Measurements from ENCODE around the gene PIGB. TPM values are rescaled to one million over a fixed set of nuclear protein-coding genes. Genes with fewer than 3 reads are reported as not detected.

PIGB gene
- total and polyA plus RNA-seq, 8 donors = 0.58 to 21.2 (median 7.7) TPM

GRCh38 chr15:55358471-55358870 is 39.4 kb downstream of the PIGB start:
- no peak for DNase-seq
- no peaks in the 10 kb centered on the region for H3K4me1 ChIP-seq
- no peaks in the 10 kb centered on the region for H3K9me3 ChIP-seq
- H3K27me3 ChIP-seq = no peaks in the 10 kb centered on the region
- no peak overlapping the region for H3K4me3 ChIP-seq
- TF ChIP-seq POLR2A (IDR thresholded peaks at IDR 0.05) = no peak
- no peak for TF ChIP-seq EP300 (IDR thresholded peaks at IDR 0.05)
- no peak for TF ChIP-seq POLR2AphosphoS5 (IDR thresholded peaks at IDR 0.05)
- TF ChIP-seq CTCF (IDR thresholded peaks at IDR 0.05) = no peak
- H3K36me3 ChIP-seq = peaks cover 11 to 95% (median 78%) of the 10 kb centered on the region in 4 donors
- no peak overlapping the region for H3K27ac ChIP-seq
- intact Hi-C loops (cut with DNase I; ENCODE audit: low total_unique reads) = no loop called here

DNA sequence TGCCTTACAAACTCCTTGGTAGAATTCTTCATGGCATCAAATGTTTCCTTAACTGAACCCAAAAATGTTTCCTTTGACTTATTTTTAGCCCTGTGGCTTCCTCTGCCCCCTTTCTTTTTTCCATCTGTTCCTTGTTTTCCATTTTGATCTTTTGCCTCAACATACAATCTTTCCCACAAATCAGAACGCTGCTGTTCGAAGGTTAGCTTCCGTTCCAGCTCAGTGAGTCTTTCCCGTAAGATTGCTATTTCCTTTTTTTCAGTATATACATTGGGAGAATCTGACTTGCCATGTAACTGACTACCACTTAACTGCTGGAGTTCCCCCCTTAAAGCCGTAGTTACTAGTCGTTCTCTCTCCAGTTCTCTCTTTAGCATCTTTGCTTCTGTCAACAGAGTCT is 41.2 kb downstream of the PIGB start:
- intact Hi-C loops (cut with DNase I; ENCODE audit: low total_unique reads) = no loop called here

GRCh38 chr15:55361048-55361447 is 42.0 kb downstream of the PIGB start:
- Histone ChIP-seq H3K36me3 (peaks cover 8 to 89% (median 76%) of the 10 kb centered on the region in 4 donors), H3K27me3 (no peaks in the 10 kb centered on the region), H3K4me1 (peaks cover 0 to 2% (median 0%) of the 10 kb centered on the region in 4 donors), H3K9me3 (no peaks in the 10 kb centered on the region), H3K4me3 (no peak overlapping the region), H3K27ac (no peak overlapping the region)
- 85 to 94% (median 91%) methylated on average over 10 of the region's 10 CpGs for WGBS, 5 donors
- intact Hi-C loops (cut with DNase I; ENCODE audit: low total_unique reads) = no loop called here
- TF ChIP-seq CTCF (IDR thresholded peaks at IDR 0.05) (no peak), EP300 (IDR thresholded peaks at IDR 0.05) (no peak), POLR2AphosphoS5 (IDR thresholded peaks at IDR 0.05) (no peak), POLR2A (IDR thresholded peaks at IDR 0.05) (no peak)
- DNase-seq = no peak

More for the DNA sequence above, 41.2 kb downstream of the PIGB start:
- DNase-seq = no peak
- Histone ChIP-seq H3K9me3 (no peaks in the 10 kb centered on the region), H3K4me3 (no peak overlapping the region), H3K27me3 (no peaks in the 10 kb centered on the region), H3K36me3 (peaks cover 11 to 93% (median 81%) of the 10 kb centered on the region in 4 donors), H3K27ac (no peak overlapping the region), H3K4me1 (no peaks in the 10 kb centered on the region)
- 62 to 85% (median 74%) methylated on average over 6 of the region's 6 CpGs for WGBS, 5 donors
- TF ChIP-seq POLR2AphosphoS5 (IDR thresholded peaks at IDR 0.05) (no peak), POLR2A (IDR thresholded peaks at IDR 0.05) (no peak), EP300 (IDR thresholded peaks at IDR 0.05) (no peak), CTCF (IDR thresholded peaks at IDR 0.05) (no peak)

GRCh38 chr15:55362641-55363040 is 43.6 kb downstream of the PIGB start:
- Histone ChIP-seq H3K9me3 (no peaks in the 10 kb centered on the region), H3K4me3 (no peak overlapping the region), H3K4me1 (peaks cover 0 to 9% (median 2%) of the 10 kb centered on the region in 4 donors), H3K27me3 (no peaks in the 10 kb centered on the region), H3K27ac (no peak overlapping the region), H3K36me3 (peaks cover 8 to 74% (median 62%) of the 10 kb centered on the region in 4 donors)
- TF ChIP-seq POLR2AphosphoS5 (IDR thresholded peaks at IDR 0.05) (no peak), CTCF (IDR thresholded peaks at IDR 0.05) (no peak), EP300 (IDR thresholded peaks at IDR 0.05) (no peak), POLR2A (IDR thresholded peaks at IDR 0.05) (no peak)
- no peak for DNase-seq
- intact Hi-C loops (cut with DNase I; ENCODE audit: low total_unique reads) = no loop called here
- WGBS, 5 donors = 84 to 98% (median 96%) methylated on average over 2 of the region's 2 CpGs

Data from stomach (tissue), 9 donors.